ENCODE measurements around the gene RIT1. TPM values are rescaled to one million over a fixed set of nuclear protein-coding genes. Genes with fewer than 3 reads are reported as not detected.

RIT1 gene
- total RNA-seq, 2 experiments from 2014 or later: 15.9 to 21.0 TPM

- H3K9me2 ChIP-seq (ENCODE audit: insufficient read depth, low read length): no peaks in the 10 kb centered on the region
- BruUV-seq (replicated peaks): TSS peak; percentile 22
- no peak overlapping the region for H2AFZ ChIP-seq (ENCODE audit: low read length)
- ChIA-PET POLR2A (interaction anchor here (0.5 to 4.9 kb wide), 14 partner anchors 10 to 87 kb away, joined by 3 to 46 read pairs (median 6); partner anchors contain the start of genes GON4L, KHDC4 and SYT11), CTCF (ENCODE audit: unreplicated experiment) (interaction anchor here (0.6 to 2.4 kb wide), 2 partner anchors 16 to 206 kb away, joined by 3 to 7 read pairs; no protein-coding TSS in a partner anchor)
- peak overlapping the region; percentile 96 for H3K27ac ChIP-seq (ENCODE audit: low read depth, low read length, poor library complexity, severe bottlenecking)
- no peak for TF ChIP-seq EZH2phosphoT487 (IDR thresholded peaks at IDR 0.05; ENCODE audit: borderline replicate concordance, low read depth, low read length)
- no peak for TF ChIP-seq CTCF (conservative IDR thresholded peaks at IDR 0.05; ENCODE audit: low read length)
- peak overlapping the region; percentile 82 for H3K4me2 ChIP-seq (ENCODE audit: low read length)
- H3K4me1 ChIP-seq (ENCODE audit: insufficient read depth, low read length, poor library complexity, severe bottlenecking): peaks cover 83% of the 10 kb centered on the region
- H4K20me1 ChIP-seq (ENCODE audit: insufficient read depth, low read length): no peaks in the 10 kb centered on the region
- no peaks in the 10 kb centered on the region for H3K9me3 ChIP-seq (ENCODE audit: low read length)
- peak overlapping the region; percentile 53 for H3K4me3 ChIP-seq (ENCODE audit: low read depth, low read length, poor library complexity, severe bottlenecking)
- peak; percentile 70 for DNase-seq (ENCODE audit: low spot score)
- H3K79me2 ChIP-seq (ENCODE audit: insufficient read depth, low read depth, low read length): peaks cover 44% of the 10 kb centered on the region; the same call in 1 of the 2 replicates
- peaks cover 60% of the 10 kb centered on the region for H3K36me3 ChIP-seq (ENCODE audit: insufficient read depth, low read length)
- intact Hi-C loops (cut with micrococcal nuclease; ENCODE audit: unreplicated experiment): no loop called here
Observed at GRCh38 chr1:155884031-155884960, 26.9 kb downstream of the RIT1 start.

GRCh38 chr1:155882766-155883165 lies 28.4 kb downstream of the RIT1 start:
- CTCF ChIA-PET (ENCODE audit: unreplicated experiment): interaction anchor here (0.9 to 2.4 kb wide), 5 partner anchors 14 to 26 kb away, joined by 3 to 7 read pairs (median 3); partner anchors contain the start of genes GON4L and SYT11
- H3K9me3 ChIP-seq (ENCODE audit: low read length): no peaks in the 10 kb centered on the region

More at GRCh38 chr1:155882766-155883165, 28.4 kb downstream of the RIT1 start:
- Histone ChIP-seq H3K79me2 (ENCODE audit: insufficient read depth, low read depth, low read length) (peaks cover 52% of the 10 kb centered on the region), H3K36me3 (ENCODE audit: insufficient read depth, low read length) (peaks cover 60% of the 10 kb centered on the region), H2AFZ (ENCODE audit: low read length) (no peak overlapping the region), H3K4me3 (ENCODE audit: low read depth, low read length, poor library complexity, severe bottlenecking) (peak overlapping the region; percentile 53), H3K4me1 (ENCODE audit: insufficient read depth, low read length, poor library complexity, severe bottlenecking) (peaks cover 82% of the 10 kb centered on the region), H4K20me1 (ENCODE audit: insufficient read depth, low read length) (no peaks in the 10 kb centered on the region), H3K9me2 (ENCODE audit: insufficient read depth, low read length) (no peaks in the 10 kb centered on the region), H3K27ac (ENCODE audit: low read depth, low read length, poor library complexity, severe bottlenecking) (peak overlapping the region; percentile 96), H3K4me2 (ENCODE audit: low read length) (peak overlapping the region; percentile 82)
- intact Hi-C loops (cut with micrococcal nuclease; ENCODE audit: unreplicated experiment): loop anchor here (1.0 kb wide), 1 partner anchor 22 kb away; no protein-coding TSS in a partner anchor
- BruUV-seq (replicated peaks): no TSS peak
- POLR2A ChIA-PET: interaction anchor here (0.6 to 4.9 kb wide), 12 partner anchors 10 to 463 kb away, joined by 3 to 46 read pairs (median 5); partner anchors contain the start of genes ARHGEF2, GON4L and SYT11
- TF ChIP-seq EZH2phosphoT487 (IDR thresholded peaks at IDR 0.05; ENCODE audit: borderline replicate concordance, low read depth, low read length) (no peak), CTCF (conservative IDR thresholded peaks at IDR 0.05; ENCODE audit: low read length) (0 out of 2 replicates have a peak, but pooled peaks have one; percentile 9)
- DNase-seq (ENCODE audit: low spot score): no peak

Measured in OCI-LY7 (cell line).